Activated T-cell treated with anti-CD3 and anti-CD28 coated beads, Interleukin-2, amount 50 U/mL, for 24 hours (primary cell): ENCODE measurements around the gene RABL2A.
"Not testable (repeated sequence)": the region's sequence is repeated elsewhere in the genome, so short reads cannot be mapped to it uniquely, and the experiment has no call there.

Experiments used
- DNase-seq: peaks from one replicate; pipeline ENCODE4 v3.0.0-alpha.2; 2020
- H3K27ac Mint-ChIP-seq: 2 replicates; pipeline ENCODE4 v1.8.0; 2020; ENCODE audit warnings: mild to moderate bottlenecking, mixed read lengths
- H3K27me3 Mint-ChIP-seq: 2 replicates; pipeline ENCODE4 v1.8.0; 2020; ENCODE audit warnings: mixed read lengths
- H3K36me3 Mint-ChIP-seq: 2 replicates; pipeline ENCODE4 v1.8.0; 2020; ENCODE audit warnings: low read depth, mixed read lengths
- H3K4me1 Mint-ChIP-seq: 2 replicates; pipeline ENCODE4 v1.8.0; 2020; ENCODE audit warnings: low read depth, mixed read lengths
- H3K4me3 Mint-ChIP-seq: 2 replicates; pipeline ENCODE4 v1.8.0; 2020; ENCODE audit warnings: mild to moderate bottlenecking, moderate library complexity, mixed read lengths
- H3K9me3 Mint-ChIP-seq: 2 replicates; pipeline ENCODE4 v1.8.0; 2020; ENCODE audit warnings: mixed read lengths

RABL2A gene

GRCh38 chr2:113626616-113627330 lies at the start of gene RABL2A:
Gene RABL2A (plus strand): TSS chr2:113627266. CDS start chr2:113628607, 1,341 bp downstream.
- Mint-ChIP-seq H3K36me3 (peaks cover 25% of the 10 kb centered on the region), H3K4me3 (peak within 1 kb of the TSS; percentile 87), H3K27ac (peak within 1 kb of the TSS; percentile 90), H3K4me1 (peaks cover 15% of the 10 kb centered on the region)
- H3K9me3 Mint-ChIP-seq, H3K27me3 Mint-ChIP-seq: not testable (repeated sequence)
- DNase-seq = peak; percentile 96

GRCh38 chr2:113578508-113578907 lies 48.6 kb upstream of the RABL2A start:
- H3K4me1 Mint-ChIP-seq = peaks cover 10% of the 10 kb centered on the region
- H3K4me3 Mint-ChIP-seq, H3K27me3 Mint-ChIP-seq, DNase-seq, H3K9me3 Mint-ChIP-seq, H3K36me3 Mint-ChIP-seq, H3K27ac Mint-ChIP-seq: not testable (repeated sequence)

GRCh38 chr2:113582473-113582872 lies 44.6 kb upstream of the RABL2A start:
- peak overlapping the region; percentile 39 for H3K4me3 Mint-ChIP-seq
- peak overlapping the region; percentile 32 for H3K27ac Mint-ChIP-seq

GRCh38 chr2:113583521-113584225 lies 43.4 kb upstream of the RABL2A start:
- not testable (repeated sequence) for H3K36me3 Mint-ChIP-seq, H3K9me3 Mint-ChIP-seq, H3K27me3 Mint-ChIP-seq
- peak overlapping the region; percentile 93 for H3K27ac Mint-ChIP-seq
- H3K4me1 Mint-ChIP-seq = peaks cover 23% of the 10 kb centered on the region
- H3K4me3 Mint-ChIP-seq = peak overlapping the region; percentile 91
- DNase-seq = peak; percentile 90

More at GRCh38 chr2:113582473-113582872, 44.6 kb upstream of the RABL2A start:
- not testable (repeated sequence) for H3K9me3 Mint-ChIP-seq, H3K27me3 Mint-ChIP-seq, H3K36me3 Mint-ChIP-seq, DNase-seq
- peaks cover 23% of the 10 kb centered on the region for H3K4me1 Mint-ChIP-seq

- Mint-ChIP-seq H3K4me3 (peak overlapping the region; percentile 80), H3K4me1 (peaks cover 23% of the 10 kb centered on the region), H3K27ac (peak overlapping the region; percentile 59)
- DNase-seq, H3K36me3 Mint-ChIP-seq, H3K9me3 Mint-ChIP-seq, H3K27me3 Mint-ChIP-seq: not testable (repeated sequence)
These were observed 42.6 kb upstream of the RABL2A start for GRCh38 chr2:113584311-113585092.

- not testable (repeated sequence) for H3K36me3 Mint-ChIP-seq, H3K4me3 Mint-ChIP-seq, H3K27ac Mint-ChIP-seq, H3K27me3 Mint-ChIP-seq, H3K9me3 Mint-ChIP-seq
- peaks cover 33% of the 10 kb centered on the region for H3K4me1 Mint-ChIP-seq
- DNase-seq = peak; percentile 74
These were observed 39.9 kb upstream of the RABL2A start for GRCh38 chr2:113587201-113587600.

- not testable (repeated sequence) for H3K27me3 Mint-ChIP-seq, DNase-seq, H3K27ac Mint-ChIP-seq, H3K9me3 Mint-ChIP-seq, H3K4me3 Mint-ChIP-seq, H3K36me3 Mint-ChIP-seq
- H3K4me1 Mint-ChIP-seq = peaks cover 25% of the 10 kb centered on the region
These were observed 37.5 kb upstream of the RABL2A start for GRCh38 chr2:113589591-113589990.

GRCh38 chr2:113591926-113592325 lies 35.1 kb upstream of the RABL2A start:
- DNase-seq, H3K36me3 Mint-ChIP-seq, H3K27me3 Mint-ChIP-seq, H3K4me3 Mint-ChIP-seq, H3K27ac Mint-ChIP-seq, H3K9me3 Mint-ChIP-seq: not testable (repeated sequence)
- H3K4me1 Mint-ChIP-seq = peaks cover 13% of the 10 kb centered on the region

GRCh38 chr2:113593280-113593679 lies 33.8 kb upstream of the RABL2A start:
- not testable (repeated sequence) for H3K27ac Mint-ChIP-seq, H3K27me3 Mint-ChIP-seq, H3K4me3 Mint-ChIP-seq

GRCh38 chr2:113595725-113596124 lies 31.3 kb upstream of the RABL2A start:
- H3K36me3 Mint-ChIP-seq, H3K27ac Mint-ChIP-seq: not testable (repeated sequence)

More at GRCh38 chr2:113593280-113593679, 33.8 kb upstream of the RABL2A start:
- H3K36me3 Mint-ChIP-seq, H3K9me3 Mint-ChIP-seq, DNase-seq: not testable (repeated sequence)
- peaks cover 11% of the 10 kb centered on the region for H3K4me1 Mint-ChIP-seq

GRCh38 chr2:113597164-113597563 lies 29.9 kb upstream of the RABL2A start:
- DNase-seq, H3K4me3 Mint-ChIP-seq, H3K9me3 Mint-ChIP-seq, H3K36me3 Mint-ChIP-seq, H3K4me1 Mint-ChIP-seq, H3K27ac Mint-ChIP-seq, H3K27me3 Mint-ChIP-seq: not testable (repeated sequence)

More at GRCh38 chr2:113595725-113596124, 31.3 kb upstream of the RABL2A start:
- H3K4me3 Mint-ChIP-seq, DNase-seq, H3K27me3 Mint-ChIP-seq, H3K9me3 Mint-ChIP-seq: not testable (repeated sequence)
- H3K4me1 Mint-ChIP-seq = peaks cover 11% of the 10 kb centered on the region

GRCh38 chr2:113597572-113597971 lies 29.5 kb upstream of the RABL2A start:
- H3K9me3 Mint-ChIP-seq, DNase-seq, H3K4me1 Mint-ChIP-seq, H3K36me3 Mint-ChIP-seq, H3K27me3 Mint-ChIP-seq, H3K4me3 Mint-ChIP-seq, H3K27ac Mint-ChIP-seq: not testable (repeated sequence)

GRCh38 chr2:113598180-113598579 lies 28.9 kb upstream of the RABL2A start:
- not testable (repeated sequence) for H3K9me3 Mint-ChIP-seq, H3K27ac Mint-ChIP-seq, H3K27me3 Mint-ChIP-seq, H3K4me3 Mint-ChIP-seq, H3K36me3 Mint-ChIP-seq, H3K4me1 Mint-ChIP-seq, DNase-seq

GRCh38 chr2:113598738-113599137 lies 28.3 kb upstream of the RABL2A start:
- not testable (repeated sequence) for H3K4me3 Mint-ChIP-seq, H3K36me3 Mint-ChIP-seq, H3K27ac Mint-ChIP-seq, DNase-seq, H3K4me1 Mint-ChIP-seq, H3K27me3 Mint-ChIP-seq, H3K9me3 Mint-ChIP-seq

GRCh38 chr2:113599208-113599607 lies 27.9 kb upstream of the RABL2A start:
- H3K27ac Mint-ChIP-seq, H3K27me3 Mint-ChIP-seq: not testable (repeated sequence)

More at GRCh38 chr2:113599208-113599607, 27.9 kb upstream of the RABL2A start:
- H3K4me1 Mint-ChIP-seq, H3K9me3 Mint-ChIP-seq, DNase-seq, H3K36me3 Mint-ChIP-seq, H3K4me3 Mint-ChIP-seq: not testable (repeated sequence)
